Endothelial cell of hepatic sinusoid (primary cell): ENCODE measurements around the gene NPHP3.

Experiments used
- in situ Hi-C: cut with HindIII; loops from 2 replicates; pipeline ENCODE4 v1.10.0; 2017; ENCODE audit warnings: low sequenced_read_pairs

The NPHP3 gene

DNA sequence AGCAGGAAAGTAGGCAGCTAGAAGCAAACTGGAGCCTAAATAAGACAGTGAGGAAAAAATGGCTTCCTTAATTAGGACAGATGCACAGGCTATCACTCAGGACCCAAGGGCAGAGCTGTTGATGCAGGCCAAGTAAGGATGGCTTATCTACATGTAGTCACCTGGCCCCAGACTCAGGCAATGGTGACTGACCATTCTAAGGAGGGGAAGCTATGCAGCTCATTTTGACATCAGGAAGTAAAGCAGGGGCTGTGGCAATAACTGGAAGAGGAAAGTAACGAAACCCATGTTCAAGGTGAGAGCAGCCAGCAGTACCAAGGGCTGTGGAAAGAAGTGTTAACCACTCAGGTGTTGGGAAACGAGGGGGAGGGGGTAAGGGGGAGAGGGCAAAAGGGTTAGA is 78.8 kb downstream of the NPHP3 start:
- in situ Hi-C loops: loop anchor here (25.0 kb wide), 1 partner anchor 106 kb away; no protein-coding TSS in a partner anchor

DNA sequence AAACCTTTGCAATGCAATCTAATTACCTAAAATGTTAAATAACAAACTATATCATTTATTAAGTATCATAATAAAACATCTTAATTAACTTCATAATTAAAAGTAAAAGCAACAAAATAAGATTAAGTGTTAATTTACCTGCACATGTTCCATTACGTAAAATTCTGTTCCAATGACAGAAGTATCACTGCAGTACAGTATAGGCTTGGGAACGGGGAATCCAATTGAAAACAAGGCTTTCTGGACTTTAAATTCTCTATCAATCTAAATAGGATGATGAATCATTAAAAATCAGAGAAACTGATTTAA is 79.7 kb downstream of the NPHP3 start:
- in situ Hi-C loops: loop anchor here (25.0 kb wide), 1 partner anchor 105 kb away; no protein-coding TSS in a partner anchor

DNA sequence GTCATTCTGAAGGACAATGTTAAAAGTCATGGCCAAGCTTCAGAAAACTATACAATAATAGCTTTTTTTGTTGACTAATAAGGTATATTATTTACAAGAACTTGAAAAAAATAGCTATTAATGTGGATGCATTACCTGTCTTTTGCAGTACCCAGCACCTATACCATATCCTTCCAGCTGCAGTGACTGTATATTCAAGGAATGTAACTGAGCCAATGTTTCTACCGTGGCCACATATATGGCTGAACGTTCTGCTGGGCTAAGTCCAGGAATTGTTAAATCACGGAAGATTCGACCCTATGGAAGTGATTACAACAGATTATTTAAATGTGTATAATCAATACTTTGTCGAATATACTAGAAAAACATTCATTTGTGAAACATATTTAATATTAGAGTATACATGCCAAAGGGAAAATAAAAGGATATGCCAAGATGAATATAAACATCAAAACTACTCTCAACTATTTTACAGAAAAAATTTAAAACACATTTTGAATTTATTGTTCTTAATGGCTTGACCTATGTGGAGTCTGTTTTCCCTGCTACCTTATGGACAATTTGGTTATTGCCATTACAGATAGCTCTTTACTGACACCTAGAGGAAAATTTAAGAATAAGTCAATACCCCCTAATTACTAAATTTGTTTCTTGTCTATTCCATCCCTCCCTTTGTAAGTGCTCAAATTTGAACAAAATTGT is 80.2 kb downstream of the NPHP3 start:
- in situ Hi-C loops: loop anchor here (25.0 kb wide), 1 partner anchor 105 kb away; no protein-coding TSS in a partner anchor

DNA sequence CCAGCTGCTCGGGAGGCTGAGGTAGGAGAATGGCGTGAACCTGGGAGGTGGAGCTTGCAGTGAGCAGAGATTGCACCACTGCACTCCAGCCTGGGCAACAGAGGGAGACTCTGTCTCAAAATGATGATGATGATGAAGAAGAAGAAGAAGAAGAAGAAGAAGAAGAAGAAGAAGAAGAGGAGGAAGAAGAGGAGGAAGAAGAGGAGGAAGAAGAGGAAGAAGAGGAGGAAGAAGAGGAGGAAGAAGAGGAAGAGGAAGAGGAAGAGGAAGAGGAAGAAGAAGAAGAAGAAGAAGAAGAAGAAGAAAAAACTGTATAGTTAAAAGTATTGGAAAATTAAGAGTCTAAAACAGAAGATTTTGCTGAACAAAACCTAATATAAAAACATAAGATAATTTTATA is 80.8 kb downstream of the NPHP3 start:
- in situ Hi-C loops: loop anchor here (25.0 kb wide), 1 partner anchor 104 kb away; no protein-coding TSS in a partner anchor

DNA sequence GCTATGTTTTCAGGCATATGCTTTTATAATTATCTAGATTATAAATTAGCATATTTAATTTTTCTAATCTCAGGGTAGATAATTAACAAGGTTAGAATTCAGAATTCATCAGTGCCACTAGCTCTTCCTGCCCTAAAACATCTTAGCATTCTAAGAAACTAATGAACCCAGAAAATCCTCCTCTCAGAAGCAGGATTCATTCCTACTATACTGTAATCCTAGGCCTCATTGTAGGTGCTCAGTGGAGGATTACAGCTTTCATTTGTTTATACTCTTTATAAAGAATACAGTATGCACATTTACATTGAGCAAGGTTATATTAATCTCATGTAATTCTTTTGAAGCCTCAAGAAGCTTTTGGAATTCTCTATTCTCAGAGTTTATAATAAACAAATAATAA is 83.5 kb downstream of the NPHP3 start:
- in situ Hi-C loops: loop anchor here (25.0 kb wide), 1 partner anchor 101 kb away; no protein-coding TSS in a partner anchor

DNA sequence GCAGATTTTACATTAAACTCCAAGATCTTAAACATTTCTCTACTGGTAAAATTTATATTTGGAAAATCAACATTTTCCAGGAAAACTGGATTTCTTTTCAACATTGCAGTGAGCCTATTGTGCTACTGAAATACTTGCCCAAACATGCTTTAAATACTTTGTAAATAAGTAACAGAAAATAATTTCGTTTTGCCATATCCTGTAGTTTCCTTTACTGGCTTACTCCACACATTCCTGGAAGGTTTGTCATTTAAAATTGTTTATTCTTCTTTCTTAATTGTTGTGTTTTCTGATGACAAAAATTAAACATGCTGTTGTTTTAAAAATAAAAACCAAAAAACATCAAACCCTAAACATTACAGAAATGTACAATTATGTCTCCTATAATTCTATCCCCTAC is 84.6 kb downstream of the NPHP3 start:
- in situ Hi-C loops: loop anchor here (25.0 kb wide), 1 partner anchor 100 kb away; no protein-coding TSS in a partner anchor

DNA sequence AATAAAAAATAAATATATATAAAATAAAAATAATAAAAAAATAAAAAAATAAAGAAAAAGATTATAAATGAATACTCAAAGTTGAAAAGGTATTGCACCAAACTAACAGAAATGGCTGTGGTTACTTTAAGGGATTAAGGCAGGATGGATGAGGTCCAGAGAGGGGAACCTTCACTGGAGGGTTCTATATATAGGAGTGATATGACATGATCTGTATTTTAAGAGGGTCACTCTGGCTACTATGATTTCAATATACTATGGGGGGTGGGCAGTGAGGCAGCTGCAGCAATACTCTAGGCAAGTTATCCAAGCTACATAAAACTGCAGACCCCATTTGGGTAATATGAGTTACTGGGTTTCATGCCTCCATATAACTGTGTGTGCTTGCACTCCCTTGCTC is 87.2 kb downstream of the NPHP3 start:
- in situ Hi-C loops: loop anchor here (25.0 kb wide), 1 partner anchor 98 kb away; no protein-coding TSS in a partner anchor
